ENCODE measurements around the gene SRSF8. TPM values are rescaled to one million over a fixed set of nuclear protein-coding genes. Genes with fewer than 3 reads are reported as not detected.

Gene SRSF8
- total RNA-seq, 1 experiment from 2014 or later, result 25.1 TPM

- Histone ChIP-seq H2BK15ac (ENCODE audit: low read depth, low read length) (no peak overlapping the region), H3K14ac (ENCODE audit: insufficient read depth, low read length) (peak overlapping the region; percentile 15), H3K23ac (ENCODE audit: insufficient read length, low read depth, low read length) (no peak overlapping the region), H3T11ph (ENCODE audit: low read length) (no peak overlapping the region), H3K79me1 (ENCODE audit: insufficient read depth, low read depth, low read length, poor library complexity, severe bottlenecking) (no peaks in the 10 kb centered on the region), H3K27me3 (ENCODE audit: insufficient read depth, low read length) (no peaks in the 10 kb centered on the region), H4K20me1 (ENCODE audit: control insufficient read depth, insufficient read depth, insufficient read length) (no peaks in the 10 kb centered on the region), H3K79me2 (ENCODE audit: insufficient read depth, low read length) (no peaks in the 10 kb centered on the region), H3K56ac (ENCODE audit: insufficient read length, low read depth, low read length) (no peak overlapping the region), H3K4me2 (ENCODE audit: insufficient read depth, insufficient read length, low read length) (peak overlapping the region; percentile 73), H3K18ac (ENCODE audit: insufficient read length, low read depth, low read length) (peak overlapping the region; percentile 81), H3K9ac (ENCODE audit: extremely low read depth, insufficient read length, low read length) (peak overlapping the region; percentile 46), H4K8ac (replicated peaks; ENCODE audit: insufficient read length, low read depth, low read length) (no peak overlapping the region), H3K23me2 (ENCODE audit: insufficient read length, low read depth, low read length, poor library complexity, severe bottlenecking) (peaks cover 8% of the 10 kb centered on the region), H3K27ac (ENCODE audit: insufficient read length, low read depth, low read length) (no peak overlapping the region), H2AK5ac (ENCODE audit: insufficient read length, low read length) (no peak overlapping the region), H2BK20ac (ENCODE audit: low read depth, low read length, poor library complexity, severe bottlenecking) (no peak overlapping the region), H3K9me3 (ENCODE audit: control insufficient read depth, low read depth, low read length) (no peaks in the 10 kb centered on the region), H3K4ac (ENCODE audit: low read depth, low read length) (no peak overlapping the region), H2BK5ac (ENCODE audit: insufficient read length, low read length) (no peak overlapping the region), H4K5ac (ENCODE audit: insufficient read length, low read depth, low read length) (no peak overlapping the region), H2AFZ (ENCODE audit: low read length) (no peak overlapping the region), H4K91ac (ENCODE audit: insufficient read length, low read depth, low read length) (no peak overlapping the region), H3K4me1 (ENCODE audit: insufficient read depth, low read length) (no peaks in the 10 kb centered on the region), H2BK120ac (ENCODE audit: low read depth, low read length, poor library complexity, severe bottlenecking) (no peak overlapping the region), H2BK12ac (ENCODE audit: insufficient read length, low read depth, low read length) (no peak overlapping the region)
- Mint-ChIP-seq H3K9me3 (peaks cover 0 to 3% of the 10 kb centered on the region in 2 experiments; a peak in 1 of 5 replicates), H3K27me3 (ENCODE audit: low read depth) (peaks cover 12% of the 10 kb centered on the region), H3K27ac (peak overlapping the region; percentile 74 to 87 (median 85); a peak in 6 of 7 replicates), H3K4me1 (peaks cover 18% of the 10 kb centered on the region in 2 experiments), H3K4me3 (peak overlapping the region; percentile 91 to 96), H3K36me3 (ENCODE audit: insufficient read depth in 1 of 3, low read depth in 3 of 3) (peaks cover 0 to 6% (median 2%) of the 10 kb centered on the region in 3 experiments; a peak in 2 of 7 replicates)
- WGBS (ENCODE audit: extremely low coverage, insufficient read length, low lambda C conversion rate), result no CpG with 5 or more reads among the region's 98 CpGs
- peak; percentile 75 for DNase-seq
- TF ChIP-seq CTCF (conservative IDR thresholded peaks at IDR 0.05), result peak; percentile 53
Measured at GRCh38 chr11:95067039-95067840, 521 bp downstream of the SRSF8 start.
